HG03097 (cell line): ENCODE results near the gene GATAD2A.

Experiments used
- ATAC-seq: cut with Tn5 transposase; IDR thresholded peaks from one replicate; pipeline ENCODE4 v1.9.1; 2021; ENCODE audit not compliant: unreplicated experiment, low FRiP score

GATAD2A gene

GRCh38 chr19:19417628-19418245, 12.3 kb downstream of the GATAD2A start:
- no peak for ATAC-seq

- no peak for ATAC-seq
These were observed 13.2 kb downstream of the GATAD2A start for GRCh38 chr19:19418555-19419260.

DNA sequence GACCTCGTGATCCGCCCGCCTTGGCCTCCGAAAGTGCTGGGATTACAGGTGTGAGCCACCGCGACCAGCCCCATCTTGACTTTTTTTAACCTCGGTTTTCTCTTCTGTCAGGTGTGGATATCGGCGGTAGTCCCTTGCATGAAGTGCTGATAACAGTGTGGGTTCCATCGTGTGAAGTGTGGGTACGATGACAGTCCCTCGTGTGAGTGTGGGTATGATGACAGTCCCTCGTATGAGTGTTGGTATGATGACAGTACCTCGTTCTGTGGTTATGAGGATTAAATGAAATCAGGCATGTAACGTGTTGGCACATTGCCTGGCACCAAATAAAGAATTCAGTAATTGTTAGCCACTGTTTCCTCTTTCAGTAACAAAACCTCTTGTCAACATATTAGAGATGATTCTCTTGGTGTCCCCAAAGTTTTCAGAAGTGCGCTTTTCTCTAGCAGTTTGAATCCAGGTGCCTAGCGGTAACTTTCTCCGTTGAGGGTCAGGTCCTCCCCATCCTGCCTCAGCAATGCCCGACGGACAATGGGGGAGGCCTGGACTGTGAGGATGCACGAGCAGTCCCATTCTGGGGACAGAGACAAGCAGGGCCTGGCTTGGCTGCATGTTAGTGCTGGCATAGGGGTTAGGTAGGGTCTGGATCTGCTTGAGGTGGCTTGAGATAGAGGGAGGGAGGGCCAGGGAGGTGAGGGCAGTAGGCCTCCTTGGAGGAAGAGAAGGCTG, 15.3 kb downstream of the GATAD2A start:
- ATAC-seq: no peak

GRCh38 chr19:19421299-19421696, 15.8 kb downstream of the GATAD2A start:
- ATAC-seq: no peak

GRCh38 chr19:19422156-19422555, 16.7 kb downstream of the GATAD2A start:
- ATAC-seq: no peak

DNA sequence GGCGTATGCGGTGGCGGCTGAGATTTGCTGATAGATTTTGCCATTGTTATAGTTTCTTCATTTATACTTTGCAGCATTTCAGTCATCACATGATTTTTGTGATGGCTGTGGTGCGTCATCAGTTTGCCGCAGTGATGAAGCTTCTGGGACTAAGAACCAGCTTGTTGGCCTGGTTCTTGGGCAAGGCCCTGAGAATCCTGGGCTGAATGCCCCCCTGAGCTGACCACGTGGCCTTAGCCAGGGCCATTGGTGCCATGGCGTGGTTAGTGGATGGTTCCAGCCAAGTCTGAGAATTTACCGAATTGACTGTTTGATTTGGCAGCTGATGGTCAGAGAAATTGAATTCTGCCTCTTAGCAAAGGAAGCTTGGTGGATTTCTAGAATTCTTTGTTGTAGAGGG, 17.8 kb downstream of the GATAD2A start:
- no peak for ATAC-seq

DNA sequence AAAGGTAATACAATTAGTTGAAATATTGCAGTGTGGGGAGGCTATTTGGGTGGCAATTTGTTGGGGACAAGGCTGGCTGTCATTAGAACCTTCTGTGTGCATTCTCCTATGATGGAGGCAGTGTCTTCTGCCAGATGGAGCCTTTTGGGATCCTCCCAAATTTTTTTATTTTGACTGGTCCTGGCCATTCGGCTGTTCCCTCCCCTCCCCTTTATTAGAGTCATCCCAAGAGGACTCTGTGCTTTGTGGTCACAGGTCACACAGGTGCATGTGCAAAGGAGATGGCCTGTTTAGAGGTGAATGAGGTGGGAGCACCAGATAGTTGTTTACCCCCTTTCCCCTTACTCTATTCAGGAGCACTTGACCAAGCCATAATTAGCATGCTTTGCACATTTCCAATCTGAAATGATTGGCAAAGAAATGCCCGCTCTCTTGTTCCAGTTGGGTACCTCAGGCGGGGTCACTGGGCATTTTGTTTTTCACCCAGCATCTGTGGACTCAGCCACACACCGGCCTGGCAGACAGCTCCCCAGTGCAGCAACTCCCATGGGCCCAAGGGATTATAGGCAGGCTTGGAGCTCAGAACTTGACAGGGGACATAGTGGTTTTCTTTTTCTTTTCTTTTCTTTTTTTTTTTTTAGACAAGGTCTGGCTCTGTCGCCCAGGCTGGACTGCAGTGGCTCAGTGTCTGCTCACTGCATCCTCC, 19.8 kb downstream of the GATAD2A start:
- ATAC-seq: no peak

- ATAC-seq: no peak
These were observed 20.7 kb downstream of the GATAD2A start for GRCh38 chr19:19426216-19426615.

GRCh38 chr19:19426799-19427198, 21.3 kb downstream of the GATAD2A start:
- ATAC-seq: no peak

DNA sequence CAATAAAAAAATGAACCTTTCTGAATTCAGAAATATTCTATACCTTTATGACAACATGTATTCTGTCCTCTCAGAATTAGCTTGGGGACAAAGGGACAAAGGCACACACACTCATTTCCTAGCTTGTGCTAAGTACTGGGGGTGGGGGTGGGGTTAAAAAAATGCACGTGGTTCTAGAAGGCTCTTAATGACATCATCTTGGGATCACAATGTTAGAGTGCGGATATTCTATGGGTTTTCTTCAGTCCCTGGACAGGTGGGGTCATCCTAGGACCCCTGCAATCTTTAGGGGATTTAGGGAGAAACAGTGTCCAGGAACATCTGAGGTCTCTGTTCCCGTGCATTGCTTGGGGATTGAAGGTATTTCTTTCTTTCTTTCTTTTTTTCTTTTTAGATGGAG, 21.8 kb downstream of the GATAD2A start:
- ATAC-seq: no peak

GRCh38 chr19:19427944-19428343, 22.5 kb downstream of the GATAD2A start:
- no peak for ATAC-seq

DNA sequence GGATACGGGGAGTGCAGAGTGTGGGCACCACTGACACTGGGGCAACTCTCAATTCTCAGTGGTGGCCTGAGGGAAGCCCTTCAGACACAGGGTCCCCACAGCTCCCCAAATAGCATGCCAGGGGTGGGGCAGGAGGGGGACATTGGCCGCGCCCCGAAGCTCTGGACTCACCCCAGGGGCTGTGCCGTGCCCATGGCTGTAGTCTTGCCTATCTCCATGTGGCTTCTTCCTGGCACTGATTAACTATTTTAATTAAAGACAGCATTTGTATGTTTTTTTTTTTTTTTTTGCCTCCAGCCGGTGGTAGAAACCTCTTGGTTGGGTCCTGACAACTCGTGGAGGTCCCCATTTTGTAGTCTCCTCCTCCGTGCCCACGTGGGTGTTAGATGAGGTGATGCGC, 23.3 kb downstream of the GATAD2A start:
- ATAC-seq: no peak

DNA sequence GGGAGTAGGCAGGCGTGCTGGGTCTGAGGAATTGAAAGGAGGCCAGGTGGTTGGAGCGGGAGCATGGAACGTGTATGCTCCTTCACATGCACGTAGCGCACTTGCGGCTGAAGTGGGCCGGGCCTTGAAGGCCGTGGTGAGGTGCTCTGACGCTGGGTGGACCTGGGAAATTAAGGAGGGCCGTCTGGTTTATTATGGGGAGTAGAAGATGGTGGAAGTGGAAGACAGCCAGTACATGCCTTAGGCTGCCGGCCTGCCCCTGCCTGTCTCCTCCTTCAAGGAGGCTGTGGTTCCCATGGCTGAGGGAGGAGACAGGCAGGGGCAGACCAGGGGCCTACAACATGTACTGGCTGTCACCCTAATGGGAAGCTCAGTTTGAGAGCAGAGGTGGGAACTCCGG, 23.9 kb downstream of the GATAD2A start:
- ATAC-seq: no peak

GRCh38 chr19:19432732-19433131, 27.3 kb downstream of the GATAD2A start:
- ATAC-seq: no peak

GRCh38 chr19:19433666-19434213, 28.3 kb downstream of the GATAD2A start:
- ATAC-seq: no peak

GRCh38 chr19:19434483-19435045, 29.1 kb downstream of the GATAD2A start:
- ATAC-seq: no peak

GRCh38 chr19:19436137-19436691, 30.7 kb downstream of the GATAD2A start:
- no peak for ATAC-seq

DNA sequence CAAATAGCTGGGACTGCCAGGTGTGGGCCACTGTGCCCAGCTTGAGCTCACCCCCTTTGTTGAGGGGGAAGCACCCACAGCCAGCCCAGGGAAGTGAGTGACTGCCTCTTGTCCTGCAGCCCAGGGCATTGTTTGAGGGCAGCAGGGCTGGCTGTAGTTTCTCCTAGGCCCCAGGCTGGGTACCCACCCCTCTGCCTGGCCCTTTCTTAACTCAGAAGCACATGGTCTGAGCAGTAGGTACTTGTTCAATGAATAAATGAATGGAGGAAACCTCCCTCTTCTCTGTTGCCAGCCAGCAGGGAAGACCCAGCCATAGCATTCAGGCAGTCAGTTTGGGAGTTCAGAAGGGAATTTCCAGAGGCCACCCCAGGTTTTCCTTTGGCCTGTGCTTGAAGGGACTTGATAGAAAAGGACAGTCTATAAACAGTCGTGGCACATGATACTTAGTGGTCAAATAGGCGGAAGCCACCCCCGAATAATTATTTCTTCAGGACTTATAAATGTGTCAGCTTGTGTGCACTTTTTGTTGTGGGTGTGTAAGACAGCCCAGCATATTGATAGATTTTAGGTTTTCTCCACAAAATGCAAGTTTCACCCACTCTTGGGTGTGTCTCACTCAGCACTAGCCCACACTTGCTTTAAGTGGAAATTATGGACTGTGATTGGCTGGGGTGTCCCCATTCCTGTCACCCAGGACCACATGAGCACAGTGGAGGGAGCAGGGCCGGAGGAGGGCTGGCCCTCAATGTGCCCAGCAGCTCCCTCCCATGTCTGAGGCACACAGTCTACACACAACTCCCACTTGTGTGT, 33.1 kb downstream of the GATAD2A start:
- ATAC-seq: no peak

GRCh38 chr19:19439176-19439482, 33.7 kb downstream of the GATAD2A start:
- ATAC-seq: no peak

DNA sequence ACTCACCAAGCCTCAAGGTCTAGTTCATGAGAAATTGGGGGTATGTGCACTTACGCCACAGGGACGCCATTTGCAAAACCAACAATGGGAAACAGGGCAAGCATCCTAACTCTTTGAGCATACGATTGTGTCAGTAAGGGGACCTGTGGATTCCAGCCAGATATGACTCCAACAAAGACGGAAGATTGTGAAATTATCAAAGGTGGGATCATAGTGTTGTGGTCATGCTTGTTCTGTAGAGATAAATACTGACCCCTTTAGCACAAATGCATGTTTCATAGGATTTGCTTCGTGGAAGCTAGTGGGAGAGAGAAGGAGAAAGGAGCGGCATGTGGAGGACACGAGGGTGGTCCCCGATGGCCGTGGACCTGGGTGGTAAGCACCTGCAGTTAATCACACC, 37.8 kb downstream of the GATAD2A start:
- ATAC-seq: no peak
